ENCODE data around the gene DAP. TPM values are rescaled to one million over a fixed set of nuclear protein-coding genes. Genes with fewer than 3 reads are reported as not detected.

The DAP gene
- total RNA-seq, 1 experiment from 2014 or later, result 106 TPM

DNA sequence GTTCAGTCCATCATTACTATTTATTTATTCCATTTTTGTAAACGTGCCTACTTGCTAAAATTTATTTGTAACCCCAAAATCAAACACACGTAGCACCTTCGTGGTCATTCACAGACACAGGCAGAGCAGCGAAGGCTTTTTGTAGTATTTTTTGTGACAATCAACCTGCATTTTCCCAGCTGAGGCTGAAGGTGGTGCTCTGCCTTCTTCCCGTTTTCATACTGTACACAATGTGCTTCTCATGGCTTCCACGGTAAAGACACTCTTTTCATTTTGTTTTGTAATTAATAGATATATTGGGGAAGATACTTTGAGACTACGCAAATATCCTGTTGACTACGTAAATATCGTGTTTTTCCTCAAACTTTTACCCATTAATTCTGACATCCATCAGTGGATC lies 19.4 kb downstream of the DAP start:
- Histone ChIP-seq H3K27me3 (ENCODE audit: low read length) (no peaks in the 10 kb centered on the region), H3F3A (ENCODE audit: low read length, unreplicated experiment) (no peaks in the 10 kb centered on the region), H2AFZ (ENCODE audit: low read length) (no peak overlapping the region), H3K9ac (ENCODE audit: low read length) (no peak overlapping the region), H3K9me3 (ENCODE audit: low read length) (0 out of 2 replicates have a peak, but pooled peaks cover 3% of the 10 kb centered on the region), H3K4me3 (ENCODE audit: low read length) (no peak overlapping the region), H4K20me1 (ENCODE audit: low read length) (no peaks in the 10 kb centered on the region), H3K36me3 (ENCODE audit: low read depth, low read length) (peaks cover 92% of the 10 kb centered on the region), H3K79me2 (ENCODE audit: low read length) (peaks cover 94% of the 10 kb centered on the region), H3K9me2 (replicated peaks; ENCODE audit: low read length) (no peaks in the 10 kb centered on the region), H3K27ac (ENCODE audit: low read length) (no peak overlapping the region), H3K4me2 (ENCODE audit: low read length) (no peak overlapping the region), H3K4me1 (ENCODE audit: insufficient read depth, low read length) (peaks cover 7% of the 10 kb centered on the region)
- TF ChIP-seq, protein P1, sequence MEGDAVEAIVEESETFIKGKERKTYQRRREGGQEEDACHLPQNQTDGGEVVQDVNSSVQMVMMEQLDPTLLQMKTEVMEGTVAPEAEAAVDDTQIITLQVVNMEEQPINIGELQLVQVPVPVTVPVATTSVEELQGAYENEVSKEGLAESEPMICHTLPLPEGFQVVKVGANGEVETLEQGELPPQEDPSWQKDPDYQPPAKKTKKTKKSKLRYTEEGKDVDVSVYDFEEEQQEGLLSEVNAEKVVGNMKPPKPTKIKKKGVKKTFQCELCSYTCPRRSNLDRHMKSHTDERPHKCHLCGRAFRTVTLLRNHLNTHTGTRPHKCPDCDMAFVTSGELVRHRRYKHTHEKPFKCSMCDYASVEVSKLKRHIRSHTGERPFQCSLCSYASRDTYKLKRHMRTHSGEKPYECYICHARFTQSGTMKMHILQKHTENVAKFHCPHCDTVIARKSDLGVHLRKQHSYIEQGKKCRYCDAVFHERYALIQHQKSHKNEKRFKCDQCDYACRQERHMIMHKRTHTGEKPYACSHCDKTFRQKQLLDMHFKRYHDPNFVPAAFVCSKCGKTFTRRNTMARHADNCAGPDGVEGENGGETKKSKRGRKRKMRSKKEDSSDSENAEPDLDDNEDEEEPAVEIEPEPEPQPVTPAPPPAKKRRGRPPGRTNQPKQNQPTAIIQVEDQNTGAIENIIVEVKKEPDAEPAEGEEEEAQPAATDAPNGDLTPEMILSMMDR (conservative IDR thresholded peaks at IDR 0.05; ENCODE audit: low read depth, low read length), result peak; percentile 64
- no peak for TF ChIP-seq EZH2 (IDR thresholded peaks at IDR 0.05; ENCODE audit: low read length, unreplicated experiment)
- ChIA-PET POLR2A (ENCODE audit: unreplicated experiment) (no interaction called here), CTCF (no interaction called here)
- intact Hi-C loops (cut with micrococcal nuclease), result no loop called here
- DNase-seq, result no peak
- peak; percentile 50 for ATAC-seq
- BruUV-seq (replicated peaks), result no TSS peak

DNA sequence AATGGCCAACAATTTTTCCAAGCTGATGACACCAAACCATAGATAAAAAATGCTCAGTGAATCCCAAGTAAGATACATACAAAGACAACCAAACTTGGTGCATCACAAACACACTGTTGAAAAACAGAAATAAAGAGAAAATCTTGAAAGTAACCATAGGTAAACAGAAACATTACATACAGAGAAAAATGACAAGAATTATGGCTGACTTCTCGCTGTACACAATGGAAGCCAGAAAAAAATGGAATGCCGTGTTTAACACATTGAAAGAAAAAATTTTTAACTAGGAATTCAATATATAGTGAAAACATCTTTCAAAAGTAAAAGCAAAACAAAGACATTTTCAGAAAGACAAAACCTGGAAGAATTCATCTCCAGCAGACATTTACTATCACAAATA lies 20.6 kb downstream of the DAP start:
- TF ChIP-seq EZH2phosphoT487 (IDR thresholded peaks at IDR 0.05; ENCODE audit: borderline replicate concordance, low read length), result no peak
- no peak for TF ChIP-seq EZH2 (IDR thresholded peaks at IDR 0.05; ENCODE audit: low read length, unreplicated experiment)
- TF ChIP-seq, protein P1 (conservative IDR thresholded peaks at IDR 0.05; ENCODE audit: low read depth, low read length), result no peak
- BruUV-seq (replicated peaks), result no TSS peak
- no peak overlapping the region for H3K9ac ChIP-seq (ENCODE audit: low read length)
- H3K4me3 ChIP-seq (ENCODE audit: low read length), result no peak overlapping the region
- H4K20me1 ChIP-seq (ENCODE audit: low read length), result no peaks in the 10 kb centered on the region
- intact Hi-C loops (cut with micrococcal nuclease), result no loop called here
- peaks cover 7% of the 10 kb centered on the region for H3K4me1 ChIP-seq (ENCODE audit: insufficient read depth, low read length)
- peaks cover 98% of the 10 kb centered on the region for H3K79me2 ChIP-seq (ENCODE audit: low read length)
- ChIA-PET POLR2A (ENCODE audit: unreplicated experiment) (no interaction called here), CTCF (no interaction called here)
- no peaks in the 10 kb centered on the region for H3F3A ChIP-seq (ENCODE audit: low read length, unreplicated experiment)
- no peak for DNase-seq
- H3K9me3 ChIP-seq (ENCODE audit: low read length), result 0 out of 2 replicates have a peak, but pooled peaks cover 3% of the 10 kb centered on the region
- no peaks in the 10 kb centered on the region for H3K9me2 ChIP-seq (replicated peaks; ENCODE audit: low read length)
- H3K36me3 ChIP-seq (ENCODE audit: low read depth, low read length), result peaks cover 91% of the 10 kb centered on the region
- H3K4me2 ChIP-seq (ENCODE audit: low read length), result no peak overlapping the region
- no peak overlapping the region for H2AFZ ChIP-seq (ENCODE audit: low read length)
- no peak for ATAC-seq
- no peaks in the 10 kb centered on the region for H3K27me3 ChIP-seq (ENCODE audit: low read length)
- no peak overlapping the region for H3K27ac ChIP-seq (ENCODE audit: low read length)

DNA sequence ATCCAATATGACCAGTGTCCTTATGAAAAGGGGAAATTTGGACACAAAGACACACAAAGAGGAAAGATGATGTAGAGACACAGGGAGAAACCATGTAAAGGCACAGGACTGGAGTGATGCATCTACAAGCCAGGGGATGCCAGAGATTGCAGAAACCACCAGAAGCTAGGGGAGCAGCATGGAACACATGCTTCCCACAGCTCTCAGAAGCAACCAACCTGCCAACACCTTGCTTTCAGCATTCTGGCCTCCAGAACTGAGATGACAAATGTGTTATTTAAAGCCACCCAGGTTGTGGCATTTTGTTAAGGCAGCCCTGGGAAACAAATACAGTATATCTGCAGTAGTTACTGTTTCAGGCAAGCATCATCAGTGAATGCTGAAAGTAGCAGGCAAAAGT lies 23.2 kb downstream of the DAP start:
- DNase-seq (no peak), ATAC-seq (no peak)
- H3K4me3 ChIP-seq (ENCODE audit: low read length), result no peak overlapping the region
- ChIA-PET POLR2A (ENCODE audit: unreplicated experiment) (interaction anchor here (0.6 kb wide), 1 partner anchor 23 kb away, joined by 3 read pairs; no protein-coding TSS in a partner anchor), CTCF (no interaction called here)
- H3K27me3 ChIP-seq (ENCODE audit: low read length), result no peaks in the 10 kb centered on the region
- no peak overlapping the region for H3K27ac ChIP-seq (ENCODE audit: low read length)
- H2AFZ ChIP-seq (ENCODE audit: low read length), result no peak overlapping the region
- H3K9me2 ChIP-seq (replicated peaks; ENCODE audit: low read length), result no peaks in the 10 kb centered on the region
- no peaks in the 10 kb centered on the region for H3F3A ChIP-seq (ENCODE audit: low read length, unreplicated experiment)
- H3K4me2 ChIP-seq (ENCODE audit: low read length), result no peak overlapping the region
- H3K4me1 ChIP-seq (ENCODE audit: insufficient read depth, low read length), result peaks cover 29% of the 10 kb centered on the region
- peaks cover 98% of the 10 kb centered on the region for H3K79me2 ChIP-seq (ENCODE audit: low read length)
- BruUV-seq (replicated peaks), result no TSS peak
- no peak for TF ChIP-seq EZH2 (IDR thresholded peaks at IDR 0.05; ENCODE audit: low read length, unreplicated experiment)
- H3K9me3 ChIP-seq (ENCODE audit: low read length), result 0 out of 2 replicates have a peak, but pooled peaks cover 3% of the 10 kb centered on the region
- peaks cover 91% of the 10 kb centered on the region for H3K36me3 ChIP-seq (ENCODE audit: low read depth, low read length)
- intact Hi-C loops (cut with micrococcal nuclease), result loop anchor here (5.0 kb wide), 1 partner anchor 36 kb away; no protein-coding TSS in a partner anchor
- H3K9ac ChIP-seq (ENCODE audit: low read length), result no peak overlapping the region
- H4K20me1 ChIP-seq (ENCODE audit: low read length), result no peaks in the 10 kb centered on the region

Measured in PC-3 (cell line).